SKM-1 treated with dmso at 0.1 percent for 144 hours (cell line): ENCODE measurements around the gene RHBDF1.

ENCODE experiments used
- DNase-seq: peaks from one replicate; lab custom pipeline; 2025; ENCODE audit not compliant: unreplicated experiment; lab: John Stamatoyannopoulos, UW

RHBDF1 gene

DNA sequence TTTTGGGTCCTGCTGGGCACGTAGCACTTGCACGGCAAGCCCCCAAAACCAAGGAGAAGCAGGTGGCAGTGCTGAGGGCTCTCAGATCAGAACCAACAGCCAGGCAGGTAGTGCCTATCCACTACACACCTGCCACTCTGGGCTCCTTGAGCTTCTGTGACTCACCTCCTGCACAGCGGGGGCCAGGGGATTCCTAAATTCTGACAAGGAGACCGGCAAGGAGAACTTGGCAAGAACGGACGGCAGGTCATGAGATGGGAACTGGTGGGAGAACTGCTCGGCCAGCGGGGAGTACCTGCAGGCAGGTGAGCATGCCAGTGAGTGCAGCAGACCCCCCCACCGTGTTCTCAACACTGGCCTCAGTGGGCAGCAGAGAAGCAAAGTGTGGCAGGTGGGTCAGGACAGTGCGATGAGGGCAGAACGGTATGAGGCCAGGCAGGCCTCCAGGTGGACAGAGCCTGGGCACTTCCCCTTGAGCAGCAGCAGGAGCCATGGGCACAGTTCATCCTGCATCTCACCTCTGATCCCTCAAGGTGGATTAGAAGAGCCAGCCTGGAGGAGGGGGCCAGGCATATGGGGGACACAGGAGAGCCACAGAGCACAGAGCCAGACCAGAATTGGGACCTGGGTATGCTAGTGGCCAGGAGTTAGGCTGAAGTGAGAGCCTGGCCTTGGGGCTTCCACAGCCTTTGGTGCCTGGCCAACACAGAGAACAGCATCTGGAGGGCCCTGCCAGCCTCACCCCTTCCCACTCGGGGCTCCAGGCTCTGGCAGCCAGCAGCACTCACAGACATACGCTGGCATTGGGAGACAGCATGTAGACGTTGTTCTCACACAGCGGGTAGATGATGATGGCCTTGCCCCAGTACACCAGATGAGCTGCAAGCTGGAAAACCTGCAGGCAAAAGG, 20.3 kb upstream of the RHBDF1 start:
- DNase-seq, result no peak

DNA sequence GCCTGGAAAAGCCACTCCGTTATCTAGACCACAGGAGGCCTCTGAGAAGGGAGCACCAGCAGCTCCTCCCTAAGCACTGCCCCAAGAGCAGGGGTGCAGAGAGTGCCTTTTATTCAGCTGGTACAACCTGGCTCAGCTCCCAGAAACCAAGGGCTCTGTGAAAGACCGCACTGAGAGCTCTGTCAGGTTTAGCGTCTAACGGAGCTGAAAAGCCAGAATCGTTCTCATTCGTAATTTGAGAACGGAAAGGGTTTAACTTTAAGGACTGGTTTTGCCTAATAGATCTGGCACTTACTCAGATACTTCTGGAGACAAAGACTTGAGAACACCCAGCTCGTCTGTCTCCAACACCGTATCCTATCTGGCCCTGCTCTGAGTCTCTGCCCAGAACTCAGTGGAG, 19.1 kb upstream of the RHBDF1 start:
- no peak for DNase-seq

DNA sequence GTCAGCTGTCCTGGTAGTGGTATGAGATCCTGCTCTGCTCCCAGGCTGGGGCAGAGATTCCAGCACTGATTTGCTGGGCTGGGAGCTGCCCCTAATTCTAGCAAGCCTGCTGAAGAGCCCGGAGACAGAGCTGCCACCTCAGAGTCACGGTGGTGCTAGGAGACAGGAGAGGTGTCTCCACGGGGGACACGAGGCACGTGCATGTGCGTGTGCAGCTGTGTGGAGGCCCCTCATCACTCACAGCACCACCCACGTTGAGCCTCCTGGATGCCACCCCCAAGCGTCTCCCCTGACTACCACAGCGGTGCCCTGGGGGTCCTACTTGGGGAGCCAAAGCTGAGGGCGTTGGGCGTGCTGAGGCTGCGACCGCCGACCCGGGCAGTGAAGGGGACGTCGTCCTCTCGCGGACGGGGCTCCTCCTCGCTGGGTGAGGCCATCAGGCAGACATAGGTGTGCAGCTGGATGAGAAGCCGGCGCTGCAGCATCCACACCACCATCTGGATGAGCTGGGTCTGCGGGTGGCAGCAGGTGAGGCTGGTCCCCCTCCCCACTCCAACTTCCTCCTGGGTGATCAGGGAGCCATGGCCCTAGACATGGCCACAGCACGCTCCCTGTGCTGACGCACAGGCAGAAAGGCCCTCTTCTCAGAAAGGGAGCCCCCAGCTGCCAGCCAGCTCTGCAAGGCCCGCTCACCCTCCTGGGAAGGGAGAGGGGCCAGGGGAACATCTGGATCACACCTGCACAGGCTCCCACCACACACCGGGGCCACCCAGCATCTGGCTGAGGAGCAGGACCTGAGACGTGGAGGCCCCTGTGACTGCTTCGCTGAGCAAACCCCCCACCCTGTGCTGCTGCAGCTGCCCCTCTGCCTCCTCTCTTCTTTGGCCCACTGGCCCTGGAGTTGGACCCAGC, 17.2 kb upstream of the RHBDF1 start:
- DNase-seq, result no peak

DNA sequence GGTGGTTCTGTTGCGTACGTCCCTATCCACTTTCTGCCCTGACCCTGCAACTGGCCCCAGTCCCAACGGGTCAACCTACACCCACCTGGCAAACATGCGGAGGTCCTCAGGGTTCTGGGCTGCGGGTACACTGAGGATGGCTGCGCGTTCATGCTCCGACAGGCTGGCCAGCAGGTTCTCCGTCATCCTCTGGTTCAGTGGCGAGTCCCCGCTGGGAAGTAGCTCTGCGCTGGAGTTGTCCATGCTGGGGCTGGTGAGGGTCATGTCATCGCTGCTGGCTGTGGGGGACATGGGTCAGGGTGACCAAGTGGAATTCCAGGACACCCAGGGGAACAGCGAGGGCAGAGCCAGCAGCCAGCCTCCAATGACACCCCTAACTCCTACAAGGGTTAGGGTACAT, 16.2 kb upstream of the RHBDF1 start:
- no peak for DNase-seq

DNA sequence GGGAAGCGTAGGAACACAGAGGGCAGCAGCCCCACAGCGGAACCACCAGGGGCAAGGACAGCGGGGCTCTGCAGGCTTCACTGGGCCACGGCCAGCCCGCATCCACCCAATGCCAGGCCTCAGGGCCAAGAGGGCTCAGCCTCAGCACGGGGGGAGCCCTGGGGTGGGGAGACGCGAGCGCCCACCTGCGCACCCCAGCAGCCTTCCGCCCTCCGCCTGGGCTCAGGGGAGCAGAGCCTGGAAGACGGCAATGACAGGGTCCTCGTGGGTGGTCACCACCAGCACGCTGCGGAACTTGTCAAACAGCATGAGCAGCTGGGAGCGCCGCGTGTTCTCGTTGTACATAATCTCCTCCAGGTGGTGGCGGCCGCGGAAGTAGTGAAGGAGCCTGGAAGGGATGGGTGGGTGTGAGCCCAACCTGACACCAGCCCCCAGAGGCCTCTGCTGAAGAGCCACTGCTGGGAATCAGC, 14.1 kb upstream of the RHBDF1 start:
- DNase-seq, result no peak

DNA sequence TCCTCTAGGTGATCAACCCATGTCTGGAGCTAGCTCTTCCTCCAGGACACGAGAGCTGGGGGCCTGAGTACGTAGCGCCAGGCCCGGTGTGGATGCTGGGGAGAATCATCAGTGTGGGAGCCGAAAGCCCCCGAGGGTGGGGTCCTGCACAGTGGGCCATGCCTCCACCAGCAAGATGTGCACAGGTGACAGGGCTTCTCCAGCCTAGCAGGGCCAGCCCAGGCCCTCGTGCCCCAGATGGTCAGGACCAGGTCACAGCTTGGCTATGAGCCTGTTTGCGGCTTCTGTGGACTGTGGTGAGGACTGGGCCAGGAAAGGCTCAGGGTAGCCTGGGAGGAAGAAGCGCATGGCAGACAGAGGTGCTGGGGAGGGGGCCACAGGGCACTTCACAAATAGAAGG, 13.4 kb upstream of the RHBDF1 start:
- no peak for DNase-seq

DNA sequence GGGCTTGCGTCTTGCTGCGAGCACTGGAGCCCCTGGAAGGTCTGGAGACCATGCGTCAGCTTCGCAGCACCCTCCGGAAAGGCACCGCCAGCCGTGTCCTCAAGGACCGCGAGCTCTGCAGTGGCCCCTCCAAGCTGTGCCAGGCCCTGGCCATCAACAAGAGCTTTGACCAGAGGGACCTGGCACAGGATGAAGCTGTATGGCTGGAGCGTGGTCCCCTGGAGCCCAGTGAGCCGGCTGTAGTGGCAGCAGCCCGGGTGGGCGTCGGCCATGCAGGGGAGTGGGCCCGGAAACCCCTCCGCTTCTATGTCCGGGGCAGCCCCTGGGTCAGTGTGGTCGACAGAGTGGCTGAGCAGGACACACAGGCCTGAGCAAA, 13.0 kb upstream of the RHBDF1 start:
- DNase-seq, result no peak

DNA sequence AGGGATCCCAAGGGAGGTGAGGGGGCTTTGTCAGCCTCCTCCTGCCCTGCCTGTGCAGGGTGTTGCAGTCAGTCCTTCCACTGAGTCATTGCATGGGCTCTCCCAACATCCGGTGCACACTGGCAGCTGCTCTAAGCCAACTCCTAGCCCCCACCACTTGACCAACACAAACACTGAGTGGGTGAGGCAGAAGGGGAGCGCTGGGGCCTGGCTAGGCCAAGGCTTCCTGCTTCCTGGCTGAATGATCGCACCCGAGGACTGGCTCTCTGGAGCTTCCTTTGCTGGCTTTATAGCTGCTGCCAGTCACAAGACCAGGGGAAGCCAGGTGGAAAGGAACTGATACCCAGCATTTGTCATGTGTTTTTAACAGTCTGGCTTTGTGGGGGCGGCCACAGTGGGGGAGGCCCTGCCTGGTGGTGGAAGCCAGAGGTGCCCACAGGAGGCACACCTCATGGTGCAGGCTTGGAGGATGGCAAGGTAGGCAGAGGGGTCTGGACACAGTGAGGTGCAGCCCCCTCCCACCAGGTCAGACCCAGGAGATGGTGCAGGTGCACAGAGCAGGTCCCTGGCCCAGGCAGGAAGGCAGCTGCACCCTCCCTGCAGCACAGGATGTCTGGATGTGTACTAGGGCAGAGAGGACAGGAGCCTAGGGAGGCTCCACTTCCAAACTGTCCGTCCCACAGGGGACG, 12.4 kb upstream of the RHBDF1 start:
- no peak for DNase-seq

DNA sequence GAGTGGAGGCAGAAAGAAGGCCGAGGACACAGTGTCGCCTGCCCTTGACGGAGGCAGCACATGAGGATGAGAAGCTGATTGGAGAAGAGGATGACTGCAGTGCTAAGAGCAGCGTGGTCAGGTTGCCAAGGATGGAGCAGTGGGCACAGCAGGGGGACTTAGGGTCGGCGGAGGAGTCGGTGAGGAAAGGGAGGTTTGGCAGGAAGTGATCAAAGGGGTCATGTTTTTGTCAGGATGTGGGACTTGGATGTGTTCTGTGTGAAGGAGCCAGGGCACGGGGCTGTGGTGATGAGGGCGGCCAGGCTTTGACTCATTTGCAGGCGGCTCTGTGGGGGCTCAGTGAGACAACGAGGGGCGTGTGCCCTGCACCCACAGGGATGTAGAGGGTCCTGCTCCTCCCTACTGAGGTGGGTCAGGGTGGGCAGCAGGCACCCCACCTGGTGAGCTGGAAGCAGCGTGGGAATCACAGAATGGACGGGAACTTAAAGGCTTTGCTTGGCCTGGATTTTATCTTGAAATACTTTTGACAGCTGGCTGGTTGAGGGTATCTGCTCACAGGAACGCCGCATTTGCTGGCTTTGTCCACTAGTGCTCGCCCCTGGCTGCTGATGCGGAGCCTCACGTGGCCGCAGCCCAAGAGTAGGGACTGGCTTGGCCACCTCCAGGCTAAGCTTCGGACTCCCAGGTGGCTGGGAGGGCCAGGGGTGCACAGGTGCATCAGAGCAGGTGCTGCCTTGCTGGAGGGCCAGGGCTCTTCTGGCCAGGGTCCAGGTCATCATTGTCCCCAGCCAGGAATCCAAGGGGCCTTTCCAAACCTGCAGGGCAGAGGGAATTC, 11.6 kb upstream of the RHBDF1 start:
- DNase-seq, result no peak

DNA sequence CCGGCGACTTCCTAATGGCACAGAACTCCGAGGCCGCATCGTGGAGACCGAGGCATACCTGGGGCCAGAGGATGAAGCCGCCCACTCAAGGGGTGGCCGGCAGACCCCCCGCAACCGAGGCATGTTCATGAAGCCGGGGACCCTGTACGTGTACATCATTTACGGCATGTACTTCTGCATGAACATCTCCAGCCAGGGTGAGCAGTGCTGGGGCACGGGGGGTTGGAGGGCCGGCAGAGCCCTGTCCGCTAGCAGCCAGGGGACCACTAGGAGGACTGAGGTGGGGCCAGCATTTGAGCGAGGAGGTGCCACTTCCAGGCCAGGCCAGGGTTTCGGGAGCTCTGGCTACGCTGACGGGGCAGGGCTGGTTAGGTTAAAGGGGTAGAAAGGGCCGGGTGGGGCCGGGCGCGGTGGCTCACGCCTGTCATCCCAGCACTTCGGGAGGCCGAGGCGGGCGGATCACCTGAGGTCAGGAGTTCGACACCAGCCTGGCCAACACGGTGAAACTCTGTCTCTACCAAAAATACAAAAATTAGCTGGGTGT, 10.7 kb upstream of the RHBDF1 start:
- DNase-seq, result no peak

DNA sequence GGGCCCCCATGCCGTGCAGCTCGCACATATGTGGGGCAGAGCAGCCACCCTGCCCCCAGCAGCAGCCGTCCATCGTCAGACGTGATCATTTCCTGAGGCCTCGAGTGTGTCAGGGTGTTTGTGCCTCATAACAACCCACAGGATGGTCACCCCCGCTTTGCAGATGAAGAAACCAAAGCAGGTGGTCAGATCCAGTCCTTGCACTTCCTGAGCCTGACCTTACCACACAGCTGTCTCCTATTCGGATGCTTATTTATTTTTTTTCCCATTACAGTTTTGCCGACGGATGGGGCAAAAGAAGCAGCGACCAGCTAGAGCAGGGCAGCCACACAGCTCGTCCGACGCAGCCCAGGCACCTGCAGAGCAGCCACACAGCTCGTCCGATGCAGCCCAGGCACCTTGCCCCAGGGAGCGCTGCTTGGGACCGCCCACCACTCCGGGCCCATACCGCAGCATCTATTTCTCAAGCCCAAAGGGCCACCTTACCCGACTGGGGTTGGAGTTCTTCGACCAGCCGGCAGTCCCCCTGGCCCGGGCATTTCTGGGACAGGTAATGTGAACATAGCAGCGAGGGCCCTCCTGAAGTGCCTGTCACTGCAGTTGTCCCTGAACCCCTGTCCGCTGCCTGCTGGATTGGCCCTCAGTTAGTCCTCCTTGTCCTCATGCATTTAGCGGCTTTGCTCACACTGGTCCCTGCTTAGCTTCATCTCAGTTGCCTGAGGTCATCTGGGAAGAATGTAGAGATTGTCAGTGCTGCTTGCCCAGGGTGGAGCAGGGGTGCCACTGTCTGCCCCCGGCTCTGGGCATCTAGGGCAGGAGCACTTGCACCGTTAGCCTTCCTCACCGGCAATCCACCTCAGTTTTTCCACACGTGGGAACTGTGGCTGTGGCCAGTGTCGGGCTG, 7.0 kb upstream of the RHBDF1 start:
- DNase-seq, result no peak

DNA sequence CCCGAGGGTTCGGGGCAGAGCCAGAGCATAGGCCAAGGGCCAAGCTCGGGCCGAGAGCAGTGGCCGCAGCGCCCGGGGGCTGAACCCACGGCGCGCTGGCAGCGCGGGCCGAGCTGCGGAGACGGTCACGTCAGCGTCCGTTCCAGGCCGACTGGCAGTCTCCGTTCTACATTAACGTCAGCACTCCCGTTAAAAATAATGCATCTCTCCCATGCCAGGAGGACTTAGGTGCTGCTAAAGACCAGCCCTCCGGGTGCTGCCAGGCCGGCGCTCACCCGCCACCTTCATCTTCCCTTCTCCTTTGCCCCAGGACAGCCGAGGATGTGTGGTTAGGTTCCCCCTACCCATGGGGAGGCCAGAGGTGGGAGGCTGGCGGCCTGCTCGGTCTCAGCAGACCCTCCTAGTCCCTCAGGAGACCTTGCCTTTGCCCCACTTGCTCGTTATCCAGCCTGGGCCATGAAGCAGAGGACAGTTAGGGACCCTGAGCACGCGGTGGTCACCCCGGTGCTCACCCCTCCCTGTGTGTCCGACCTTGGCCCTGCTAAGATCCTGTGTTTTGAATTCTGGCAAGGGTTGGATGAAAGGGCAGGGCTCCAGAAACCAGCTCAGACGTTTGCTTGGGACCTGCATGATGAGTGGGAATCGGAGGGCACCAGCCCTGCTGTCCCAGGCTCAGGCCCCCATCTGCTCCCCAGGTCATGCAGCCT, 6.2 kb upstream of the RHBDF1 start:
- no peak for DNase-seq

DNA sequence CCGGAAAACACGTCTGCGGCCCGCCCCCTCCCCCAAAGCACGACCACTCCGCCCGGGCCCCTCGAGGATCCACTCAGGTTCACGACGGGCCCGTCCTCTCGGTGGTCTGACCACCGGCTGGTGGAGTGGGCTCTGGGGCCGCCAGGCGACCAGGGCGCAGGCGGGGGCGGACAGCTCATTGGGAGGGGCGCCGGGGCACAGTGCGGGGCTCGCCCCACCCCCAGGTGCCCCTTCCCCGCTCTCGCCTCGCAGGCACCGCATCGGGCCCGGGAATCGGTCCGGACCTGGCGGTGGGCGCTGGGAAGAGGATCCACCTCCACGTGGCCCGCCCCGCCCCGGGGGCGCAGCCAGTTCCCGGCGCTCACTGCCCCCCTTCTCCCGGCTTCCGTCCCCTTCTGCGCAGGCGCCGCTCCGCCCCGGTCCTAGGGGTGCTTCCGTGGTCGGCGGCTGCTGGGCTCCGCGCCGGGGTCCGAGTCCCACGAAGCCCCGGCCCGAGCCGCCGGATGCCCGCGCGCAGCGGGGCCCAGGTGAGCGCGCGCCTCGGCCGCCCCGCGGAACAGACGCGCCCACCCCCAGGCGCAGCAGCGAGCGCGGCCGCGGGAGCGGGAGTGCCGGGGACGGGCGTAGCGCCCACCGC, 5.5 kb upstream of the RHBDF1 start, which contains the start of gene MPG:
TSS of gene MPG (plus strand) at position 419 of the 637 bp plus-strand sequence. CDS start at position 504, 85 bp downstream.
- peak; percentile 65 for DNase-seq

DNA sequence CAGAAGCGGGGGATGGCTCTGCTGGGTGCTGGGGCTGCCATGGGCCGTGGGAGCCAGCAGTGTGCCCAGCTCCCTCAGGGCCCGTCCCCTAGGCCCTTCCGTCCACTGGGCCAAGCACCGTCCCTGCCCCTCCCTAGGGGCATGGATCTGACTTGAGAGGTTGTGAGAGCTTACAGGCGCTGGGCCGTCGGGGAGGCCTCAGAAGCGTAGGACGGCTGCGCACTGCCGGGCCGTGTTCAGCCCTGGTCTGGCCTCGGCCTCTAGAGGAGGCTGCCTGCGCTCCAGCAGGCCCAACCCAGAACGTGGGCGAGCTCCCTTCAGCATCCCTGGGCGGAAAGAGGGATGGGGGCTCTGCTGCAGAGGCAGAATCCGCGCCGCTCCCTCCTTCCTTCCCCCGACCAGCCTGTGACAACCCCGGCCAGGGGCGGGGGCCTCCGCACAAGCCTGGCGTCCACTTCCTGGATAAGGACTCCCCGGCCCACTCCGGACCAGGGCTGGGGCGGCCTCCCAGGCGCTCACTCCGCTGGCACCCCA, 4.9 kb upstream of the RHBDF1 start:
- DNase-seq, result no peak

DNA sequence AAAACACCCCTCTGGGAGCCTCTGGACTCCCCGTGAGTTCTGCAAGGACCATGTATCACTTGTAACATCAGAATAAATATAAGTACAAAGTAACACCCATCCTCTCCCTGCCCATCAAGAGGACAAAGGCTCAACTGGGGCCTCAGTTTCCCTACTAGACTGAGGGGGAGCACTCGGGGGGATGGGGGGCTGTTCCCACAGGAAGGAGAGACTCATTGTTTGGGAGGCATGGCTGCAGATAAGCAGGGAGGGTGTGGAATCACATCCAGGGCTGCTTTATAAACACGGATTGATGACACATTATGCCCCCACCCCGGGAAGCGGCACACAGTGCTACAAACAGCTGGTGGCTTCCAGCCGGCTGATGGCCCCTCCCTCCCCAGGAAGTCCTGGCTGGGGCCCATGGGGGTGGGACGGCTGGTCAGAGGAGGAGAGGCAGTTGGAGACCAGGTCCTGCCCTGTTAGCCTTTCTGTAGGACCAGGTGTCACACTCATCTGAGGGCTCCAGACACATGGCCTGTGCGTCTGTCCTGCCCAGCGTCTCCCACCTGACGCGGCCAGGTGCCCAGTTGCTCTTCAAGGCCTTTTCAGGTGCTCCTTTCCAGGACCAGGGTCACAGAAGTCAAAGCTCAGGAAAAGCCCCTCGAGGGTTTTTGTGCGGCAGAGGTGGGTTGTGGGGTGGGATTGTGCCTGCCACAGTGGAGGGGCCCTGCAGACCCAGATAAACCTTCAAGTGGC, 4.3 kb upstream of the RHBDF1 start:
- DNase-seq, result no peak

DNA sequence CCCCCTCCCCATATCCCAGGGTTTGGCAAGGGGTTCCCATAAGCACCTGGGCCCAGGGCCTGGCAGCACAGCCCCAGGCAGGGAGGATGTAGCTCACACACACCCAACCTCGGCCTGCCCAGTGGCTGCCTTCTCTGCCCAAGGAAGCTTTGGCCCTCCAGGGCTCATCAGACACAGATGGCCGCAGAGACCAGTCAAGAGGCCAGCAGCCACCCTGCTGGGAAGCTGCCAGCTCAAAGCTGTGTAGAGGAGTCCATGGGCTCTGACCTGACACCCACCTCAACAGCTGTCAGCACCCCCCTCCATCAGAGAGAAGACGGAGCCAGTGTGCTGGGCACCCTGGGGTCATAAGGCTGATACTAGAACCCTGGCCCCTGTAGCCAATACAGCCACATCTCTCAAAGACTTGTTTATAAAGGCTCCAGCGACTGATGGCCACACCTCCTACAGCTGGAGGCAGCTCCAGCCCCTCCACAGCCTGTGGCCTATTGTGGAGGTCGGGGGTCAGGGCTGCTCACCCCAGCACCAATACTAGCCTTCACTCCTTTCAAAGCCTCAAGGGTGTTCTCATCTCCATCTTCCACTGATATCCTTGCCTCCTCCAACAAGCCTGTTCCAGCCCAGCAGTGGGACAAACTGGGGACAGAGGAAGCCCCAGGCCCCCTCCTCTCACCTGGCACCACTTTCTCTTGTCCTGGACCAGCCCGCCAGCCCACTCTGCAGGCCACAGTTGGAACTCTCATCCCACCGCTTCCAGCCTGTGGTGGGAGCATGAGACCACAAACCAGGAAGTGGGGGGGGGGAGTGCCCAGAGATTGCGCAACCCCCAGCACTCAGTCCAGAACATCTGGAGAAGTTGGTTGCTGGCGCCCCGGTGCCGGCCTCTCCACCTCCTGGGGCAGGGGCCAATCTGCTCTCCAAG, 3.4 kb upstream of the RHBDF1 start:
- peak; percentile 83 for DNase-seq
